Thymus (tissue), 11 donors: ENCODE data around the gene CAVIN1. TPM values are rescaled to one million over a fixed set of nuclear protein-coding genes. Genes with fewer than 3 reads are reported as not detected.

Source experiments
- DNase-seq, 9 donors: peaks; one replicate each; pipeline ENCODE4 v3.0.0-alpha.2; 2013; ENCODE audit warnings: low spot score in 9 of 9, low read depth in 6 of 9, missing footprints in 1 of 9
- H3K27ac ChIP-seq, 2 donors: one replicate each; pipeline ENCODE4 v1.5.1; 2013; ENCODE audit warnings: control low read depth in 1 of 2, low read depth in 1 of 2, low read length in 1 of 2, mild to moderate bottlenecking in 1 of 2, moderate library complexity in 1 of 2
- H3K27me3 ChIP-seq, 2 donors: one replicate each; pipeline ENCODE4 v1.5.1; 2013; ENCODE audit warnings: low read length in 1 of 2; ENCODE audit not compliant: control insufficient read depth in 2 of 2, insufficient read depth in 1 of 2
- H3K36me3 ChIP-seq, 2 donors: one replicate each; pipeline ENCODE4 v1.5.1; 2013; ENCODE audit warnings: low read length in 1 of 2, mild to moderate bottlenecking in 1 of 2, moderate library complexity in 1 of 2; ENCODE audit not compliant: control insufficient read depth in 2 of 2, insufficient read depth in 2 of 2
- H3K4me1 ChIP-seq, 2 donors: one replicate each; pipeline ENCODE4 v1.5.1; 2013; ENCODE audit warnings: low read length in 2 of 2; ENCODE audit not compliant: control insufficient read depth in 2 of 2, insufficient read depth in 2 of 2
- H3K4me3 ChIP-seq, 2 donors: one replicate each; pipeline ENCODE4 v1.5.1; 2013; ENCODE audit warnings: low read length in 2 of 2, control low read depth in 1 of 2, mild to moderate bottlenecking in 1 of 2
- H3K9me3 ChIP-seq, 2 donors: one replicate each; pipeline ENCODE4 v1.5.1; 2013; ENCODE audit warnings: low read length in 1 of 2, mild to moderate bottlenecking in 1 of 2; ENCODE audit not compliant: control insufficient read depth in 2 of 2, insufficient read depth in 1 of 2
- WGBS: extraction: QIAGEN DNeasy Blood & Tissue Kit; methylation state at CpG from one replicate; pipeline ENCODE4 v1.1.7; 2013; 5-methylcytosine and 5-hydroxymethylcytosine counted together
- polyA plus RNA-seq: library from polyadenylated mRNA; stranded (reverse); fragments of 200-250 nt; gene quantifications from one replicate; pipeline ENCODE4 v1.2.3, GENCODE V29; 2013
- total RNA-seq: library from RNA; stranded (reverse); fragments of 120-200 nt; gene quantifications from one replicate; pipeline ENCODE4 v1.2.4, GENCODE V29; 2013
- donor health status: healthy.

Gene CAVIN1
- total and polyA plus RNA-seq, 2 donors: 16.4 to 47.0 TPM

DNA sequence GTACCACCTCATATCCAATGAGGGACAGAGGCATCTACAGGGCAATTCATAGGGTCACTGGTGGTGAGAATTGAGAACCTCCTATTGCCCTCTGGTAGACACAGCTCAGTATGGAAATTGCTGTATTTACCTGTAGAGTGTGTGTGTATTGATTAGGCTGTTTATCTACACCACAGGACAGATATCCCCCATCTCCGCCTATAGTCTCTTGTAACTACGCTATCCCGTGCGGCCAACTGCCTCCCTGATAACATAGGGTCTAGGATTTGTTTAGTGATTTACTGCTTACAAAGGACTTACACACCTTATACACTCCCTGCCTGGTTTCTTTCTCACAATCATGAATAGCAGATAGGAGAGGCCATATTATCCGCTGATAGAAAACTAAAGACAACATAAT, 33.2 kb downstream of the CAVIN1 start:
- Histone ChIP-seq H3K36me3 (no peaks in the 10 kb centered on the region), H3K27me3 (no peaks in the 10 kb centered on the region), H3K9me3 (no peaks in the 10 kb centered on the region), H3K4me3 (no peak overlapping the region), H3K4me1 (peaks cover 9 to 16% of the 10 kb centered on the region in 2 donors), H3K27ac (peak overlapping the region; percentile 18 to 96)
- WGBS: over 99% methylated on average over 5 of the region's 5 CpGs
- DNase-seq: no peak

- peaks cover 9 to 20% of the 10 kb centered on the region in 2 donors for H3K4me1 ChIP-seq
- H3K9me3 ChIP-seq: no peaks in the 10 kb centered on the region
- H3K36me3 ChIP-seq: no peaks in the 10 kb centered on the region
- H3K4me3 ChIP-seq: peak overlapping the region; percentile 71 to 86
- WGBS: 3% methylated on average over 11 of the region's 11 CpGs
- no peaks in the 10 kb centered on the region for H3K27me3 ChIP-seq
- peak overlapping the region; percentile 96 to 99 for H3K27ac ChIP-seq
- DNase-seq: no peak
These were observed 34.0 kb downstream of the CAVIN1 start for GRCh38 chr17:42389135-42389417.

- Histone ChIP-seq H3K9me3 (no peaks in the 10 kb centered on the region), H3K27ac (peak within 1 kb of the TSS; percentile 96 to 99), H3K36me3 (peaks cover 0 to under 1% of the 10 kb centered on the region in 2 donors), H3K27me3 (no peaks in the 10 kb centered on the region), H3K4me3 (peak within 1 kb of the TSS; percentile 86), H3K4me1 (peaks cover 9 to 20% of the 10 kb centered on the region in 2 donors)
- WGBS: under 1% methylated on average over 44 of the region's 44 CpGs
- DNase-seq: peak; percentile 100
These were observed 34.5 kb downstream of the CAVIN1 start, which contains the start of gene STAT3 for GRCh38 chr17:42388381-42389134. STAT3 (minus strand) TSS chr17:42388442; CDS start chr17:42348516, 39,926 bp downstream.

DNA sequence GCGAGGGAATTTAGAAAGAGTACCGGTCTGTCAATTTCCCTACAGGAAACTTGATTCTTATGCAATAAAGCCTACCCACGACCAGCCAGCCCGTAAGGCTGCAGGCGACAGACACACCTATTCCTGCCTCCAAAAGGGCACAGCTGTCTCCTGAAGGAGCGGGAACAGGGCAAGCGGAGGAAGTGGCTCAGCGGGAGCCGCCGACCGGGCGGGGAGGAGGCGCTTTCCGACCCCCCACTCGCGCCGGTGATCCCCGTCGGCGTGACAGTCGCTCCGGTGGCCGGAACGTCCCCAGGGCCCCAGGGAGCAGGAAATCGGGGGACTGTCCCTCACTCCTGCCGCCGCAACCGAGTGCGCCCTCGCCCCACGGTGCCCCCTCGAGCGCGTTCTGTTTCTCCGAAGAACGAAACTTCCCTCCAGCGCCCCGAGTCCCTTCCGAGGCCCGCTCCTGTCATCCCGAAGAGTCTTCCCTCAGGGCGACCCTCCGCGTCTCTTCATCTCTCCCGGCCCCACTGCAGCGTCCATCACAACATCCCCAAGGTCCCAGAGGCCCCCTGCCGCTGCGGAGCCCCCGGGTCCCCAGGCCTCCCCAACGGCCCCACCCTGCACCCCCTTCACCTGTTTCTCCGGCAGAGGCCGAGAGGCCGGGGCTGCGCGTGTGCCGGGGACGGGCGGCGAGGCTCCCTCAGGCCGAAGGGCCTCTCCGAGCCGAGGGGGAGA, 35.2 kb downstream of the CAVIN1 start:
- H3K36me3 ChIP-seq: peaks cover 0 to 4% of the 10 kb centered on the region in 2 donors
- peak overlapping the region; percentile 88 to 96 for H3K27ac ChIP-seq
- WGBS: under 1% methylated on average over 62 of the region's 62 CpGs
- peaks cover 9 to 20% of the 10 kb centered on the region in 2 donors for H3K4me1 ChIP-seq
- DNase-seq: peak in 2 of 9 donors; percentile 30 to 38
- no peaks in the 10 kb centered on the region for H3K27me3 ChIP-seq
- H3K9me3 ChIP-seq: no peaks in the 10 kb centered on the region
- peak overlapping the region; percentile 86 for H3K4me3 ChIP-seq

- 7% methylated on average over 8 of the region's 8 CpGs for WGBS
- H3K27me3 ChIP-seq: no peaks in the 10 kb centered on the region
- H3K27ac ChIP-seq: peak overlapping the region; percentile 88 to 96
- H3K4me1 ChIP-seq: peaks cover 9 to 20% of the 10 kb centered on the region in 2 donors
- H3K36me3 ChIP-seq: peaks cover 0 to 4% of the 10 kb centered on the region in 2 donors
- no peaks in the 10 kb centered on the region for H3K9me3 ChIP-seq
- H3K4me3 ChIP-seq: peak overlapping the region; percentile 86
- DNase-seq: peak in 2 of 9 donors; percentile 21 to 55
These were observed 36.0 kb downstream of the CAVIN1 start for GRCh38 chr17:42386777-42387657.

GRCh38 chr17:42381898-42382297, 41.2 kb downstream of the CAVIN1 start:
- H3K27ac ChIP-seq: no peak overlapping the region
- H3K27me3 ChIP-seq: no peaks in the 10 kb centered on the region
- 92% methylated on average over 3 of the region's 3 CpGs for WGBS
- H3K36me3 ChIP-seq: peaks cover 0 to 4% of the 10 kb centered on the region in 2 donors
- DNase-seq: no peak
- H3K4me3 ChIP-seq: no peak overlapping the region
- H3K9me3 ChIP-seq: no peaks in the 10 kb centered on the region
- H3K4me1 ChIP-seq: peaks cover 15 to 20% of the 10 kb centered on the region in 2 donors

DNA sequence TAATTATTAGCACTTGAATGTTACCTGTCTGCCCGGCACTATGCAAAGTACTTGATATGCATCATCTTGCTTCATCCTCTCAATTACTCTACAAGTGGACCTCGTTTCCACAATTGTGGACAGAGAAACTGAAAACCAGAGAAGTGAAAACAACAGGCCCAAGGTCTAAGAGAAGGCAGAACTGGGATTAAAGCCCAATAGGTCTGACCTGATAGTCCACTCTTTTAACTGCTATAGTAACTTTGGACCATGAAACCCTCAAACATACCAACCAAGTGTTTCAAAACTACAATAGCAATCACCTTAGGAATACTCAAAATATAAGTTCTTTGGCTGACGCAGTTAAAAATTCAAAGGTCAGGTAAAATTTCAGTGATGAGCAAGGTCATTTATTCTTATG, 42.1 kb downstream of the CAVIN1 start:
- no peak overlapping the region for H3K4me3 ChIP-seq
- peaks cover 0 to 4% of the 10 kb centered on the region in 2 donors for H3K36me3 ChIP-seq
- no peaks in the 10 kb centered on the region for H3K9me3 ChIP-seq
- no peak overlapping the region for H3K27ac ChIP-seq
- DNase-seq: no peak
- H3K27me3 ChIP-seq: no peaks in the 10 kb centered on the region
- H3K4me1 ChIP-seq: peaks cover 11 to 17% of the 10 kb centered on the region in 2 donors
- WGBS: 94% methylated on average over 3 of the region's 3 CpGs

- Histone ChIP-seq H3K9me3 (no peaks in the 10 kb centered on the region), H3K4me3 (peak overlapping the region; percentile 9 to 27), H3K4me1 (peaks cover 11 to 13% of the 10 kb centered on the region in 2 donors), H3K27ac (peak overlapping the region; percentile 38 to 79), H3K36me3 (peaks cover 0 to 4% of the 10 kb centered on the region in 2 donors), H3K27me3 (no peaks in the 10 kb centered on the region)
- WGBS: 9% methylated on average over 6 of the region's 6 CpGs
- peak in 2 of 9 donors; percentile 10 to 52 for DNase-seq
These were observed 44.0 kb downstream of the CAVIN1 start for GRCh38 chr17:42378959-42379594.
